GM03348 (cell line): Measurements from ENCODE around the gene PNMA1.
"Not testable (repeated sequence)": the region's sequence is repeated elsewhere in the genome, so short reads cannot be mapped to it uniquely, and the experiment has no call there.

Experiments used
- DNase-seq: peaks from one replicate; pipeline ENCODE4 v3.0.0; 2012; ENCODE audit warnings: low spot score

PNMA1 gene

DNA sequence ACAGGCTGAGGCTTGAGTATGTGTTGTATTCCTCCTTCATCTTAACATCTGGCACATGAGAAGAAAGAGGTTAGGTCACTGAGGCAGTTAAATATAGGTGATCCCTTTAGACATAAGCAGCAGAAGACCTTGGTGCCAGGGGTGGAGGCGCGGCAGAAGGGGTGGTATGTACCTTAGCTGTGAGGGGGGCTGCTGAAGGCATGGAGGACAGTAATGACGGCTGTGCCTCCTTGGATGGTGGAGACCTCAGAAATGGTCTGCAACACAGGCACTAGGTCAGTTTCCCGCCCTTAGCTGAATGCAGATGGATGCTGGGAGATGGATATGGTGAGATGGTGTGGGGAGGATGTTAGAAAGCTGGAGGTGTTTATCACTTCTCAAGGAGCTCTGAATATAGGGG is 1.5 kb upstream of the PNMA1 start:
- no peak for DNase-seq

DNA sequence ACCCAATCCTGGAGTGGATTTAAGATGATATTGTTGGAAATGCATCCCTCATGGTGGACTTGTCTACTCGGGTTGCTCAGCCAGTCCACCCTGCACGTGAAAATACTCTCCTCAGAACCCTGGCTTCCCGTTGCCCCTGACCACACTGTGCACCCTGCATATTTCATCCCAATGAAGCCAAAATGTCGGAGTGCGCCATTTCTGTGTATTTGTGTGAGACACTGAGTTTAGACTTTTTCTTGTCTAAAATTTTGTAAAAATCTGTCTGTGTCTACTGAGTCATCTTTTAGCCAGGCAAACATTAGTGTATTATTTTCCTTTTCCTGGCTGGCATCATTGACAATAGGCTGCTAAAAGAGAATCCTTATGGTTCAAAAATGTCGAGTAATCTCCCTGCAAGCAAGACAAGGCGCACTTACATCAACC is 485 bp upstream of the PNMA1 start:
- DNase-seq: no peak

GRCh38 chr14:73713206-73713802 is 880 bp downstream of the PNMA1 start:
- DNase-seq: no peak

DNA sequence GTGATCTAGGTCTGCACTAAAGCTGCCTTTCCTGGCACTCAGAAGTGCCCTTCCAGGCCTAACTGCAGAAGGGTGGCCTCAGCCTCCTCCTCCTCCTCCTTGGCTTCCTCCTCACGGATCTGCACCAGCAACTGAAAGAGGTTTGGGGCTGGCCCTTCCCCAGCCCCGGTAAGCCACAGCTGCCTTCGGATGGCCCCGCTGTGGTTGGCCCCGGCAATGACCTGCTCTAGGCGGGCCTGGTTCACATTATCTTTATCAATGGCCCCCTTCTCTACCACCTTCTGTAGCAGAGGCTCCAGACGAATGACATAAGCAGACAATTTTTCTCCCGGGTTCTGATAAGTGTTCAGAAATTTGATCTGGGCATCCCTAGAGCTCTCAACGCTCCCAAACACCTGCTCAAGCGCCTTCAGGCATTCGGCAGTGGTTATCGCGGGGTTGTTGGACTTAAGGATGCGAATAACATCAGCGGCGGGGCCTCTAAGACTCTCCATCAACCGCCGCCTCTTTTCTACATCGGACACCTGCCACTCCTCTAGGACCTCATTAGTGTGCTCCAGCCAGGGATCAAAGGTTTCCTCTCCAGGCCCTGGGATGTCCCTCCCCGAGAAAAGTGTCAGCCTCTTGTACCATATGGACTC is 1.5 kb downstream of the PNMA1 start:
- peak; percentile 52 for DNase-seq

GRCh38 chr14:73712071-73712506 is 2.1 kb downstream of the PNMA1 start:
- DNase-seq: no peak

DNA sequence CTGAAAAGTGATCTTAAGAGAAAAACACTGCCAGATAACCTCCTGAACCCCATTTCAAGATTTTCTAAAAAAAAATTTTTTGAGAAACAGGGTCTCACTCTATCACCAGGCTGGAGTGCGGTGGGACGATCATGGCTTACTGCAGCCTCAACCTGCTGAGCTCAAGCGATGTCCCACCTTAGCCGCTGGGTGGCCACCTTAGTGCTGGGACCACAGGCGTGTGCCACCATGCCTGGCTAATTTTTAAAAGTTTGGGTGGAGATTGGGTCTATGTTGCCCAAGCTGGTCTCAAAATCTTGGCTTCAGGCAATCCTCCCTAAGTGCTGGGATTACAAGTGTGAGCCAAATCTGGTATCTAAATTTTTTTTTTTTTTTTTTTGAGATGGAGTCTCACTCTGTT is 3.4 kb downstream of the PNMA1 start:
- DNase-seq: no peak

GRCh38 chr14:73709904-73710469 is 4.2 kb downstream of the PNMA1 start:
- DNase-seq: no peak

GRCh38 chr14:73708076-73708475 is 6.1 kb downstream of the PNMA1 start:
- DNase-seq: not testable (repeated sequence)

DNA sequence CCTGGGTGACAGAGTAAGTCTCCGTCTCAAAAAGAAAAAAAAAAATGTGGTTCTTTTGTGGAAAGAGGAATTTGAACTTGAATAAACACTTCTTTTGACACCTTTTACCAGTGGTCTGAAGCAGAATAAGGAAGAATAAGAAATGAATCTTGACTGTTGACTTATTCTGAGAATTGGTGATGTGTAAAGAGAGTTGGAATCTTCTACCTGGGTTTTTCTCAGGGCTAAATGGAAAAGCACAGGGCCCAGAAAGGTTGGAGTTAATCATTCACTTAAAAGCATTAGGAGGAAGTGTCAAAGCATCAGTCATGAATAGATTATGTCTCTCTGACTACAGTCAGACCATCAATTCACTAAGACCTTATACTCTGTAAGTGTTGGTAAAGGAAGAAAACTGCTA is 13.9 kb downstream of the PNMA1 start:
- DNase-seq: no peak

GRCh38 chr14:73696466-73697400 is 17.5 kb downstream of the PNMA1 start:
- peak; percentile 28 for DNase-seq

- DNase-seq: no peak
Measured at GRCh38 chr14:73695997-73696396, 18.2 kb downstream of the PNMA1 start.

- no peak for DNase-seq
Measured at GRCh38 chr14:73695082-73695481, 19.1 kb downstream of the PNMA1 start.

- DNase-seq: no peak
Measured at GRCh38 chr14:73694083-73694482, 20.1 kb downstream of the PNMA1 start.

- no peak for DNase-seq
Measured at GRCh38 chr14:73686901-73687300, 27.3 kb downstream of the PNMA1 start.

- DNase-seq: no peak
Measured at GRCh38 chr14:73685328-73685727, 28.9 kb downstream of the PNMA1 start.

GRCh38 chr14:73684627-73685026 is 29.6 kb downstream of the PNMA1 start:
- DNase-seq: no peak

GRCh38 chr14:73680821-73681220 is 33.4 kb downstream of the PNMA1 start:
- DNase-seq: no peak

DNA sequence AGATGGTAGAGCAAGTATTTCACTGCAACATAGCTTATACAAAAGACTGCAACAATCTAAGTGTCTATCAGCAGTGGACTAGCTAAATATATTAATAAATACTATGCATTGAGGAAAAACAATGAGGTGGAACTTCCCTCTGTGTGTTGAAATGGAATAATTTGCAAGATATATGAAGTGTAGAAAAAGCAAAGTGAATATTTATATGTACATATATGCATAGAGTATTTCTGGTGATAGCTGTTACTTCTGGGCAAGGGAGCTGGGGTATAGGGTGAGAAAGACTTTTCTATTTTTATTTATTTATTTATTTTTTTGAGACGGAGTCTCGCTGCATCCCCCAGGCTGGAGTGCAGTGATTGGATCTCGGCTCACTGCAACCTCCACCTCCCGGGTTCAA is 35.5 kb downstream of the PNMA1 start:
- no peak for DNase-seq

GRCh38 chr14:73674986-73675385 is 39.2 kb downstream of the PNMA1 start:
- DNase-seq: no peak

GRCh38 chr14:73667854-73668253 is 46.3 kb downstream of the PNMA1 start:
- DNase-seq: no peak

- no peak for DNase-seq
Measured at GRCh38 chr14:73666583-73666982, 47.6 kb downstream of the PNMA1 start.

DNA sequence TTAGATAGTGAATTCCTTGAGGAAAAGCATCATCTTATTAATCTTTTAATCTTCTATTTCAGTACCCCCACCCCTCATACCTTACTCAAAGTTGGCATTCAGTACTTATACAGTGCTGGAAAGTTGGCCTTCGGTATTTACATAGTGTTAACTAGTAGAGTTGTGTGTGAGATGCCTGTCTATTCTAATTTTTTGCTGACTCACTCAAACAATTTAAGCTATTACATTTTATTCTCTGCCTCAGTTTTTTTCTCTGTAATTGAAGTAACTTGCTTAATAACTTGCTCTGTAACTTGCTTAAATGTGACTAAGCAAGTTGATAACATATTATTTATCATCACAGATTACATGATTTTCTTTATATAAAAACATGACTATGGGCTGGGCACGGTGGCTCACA is 49.1 kb downstream of the PNMA1 start:
- DNase-seq: no peak
